GM12872 (cell line): ENCODE measurements around the gene ZNF726.

Experiments used
- TF ChIP-seq, protein P1 (sequence below): IDR thresholded peaks from 3 replicates; pipeline ENCODE4 v1.5.1; 2011; ENCODE audit warnings: low read depth, mild to moderate bottlenecking, low read length, moderate library complexity; ENCODE audit not compliant: insufficient read depth

Gene ZNF726

DNA sequence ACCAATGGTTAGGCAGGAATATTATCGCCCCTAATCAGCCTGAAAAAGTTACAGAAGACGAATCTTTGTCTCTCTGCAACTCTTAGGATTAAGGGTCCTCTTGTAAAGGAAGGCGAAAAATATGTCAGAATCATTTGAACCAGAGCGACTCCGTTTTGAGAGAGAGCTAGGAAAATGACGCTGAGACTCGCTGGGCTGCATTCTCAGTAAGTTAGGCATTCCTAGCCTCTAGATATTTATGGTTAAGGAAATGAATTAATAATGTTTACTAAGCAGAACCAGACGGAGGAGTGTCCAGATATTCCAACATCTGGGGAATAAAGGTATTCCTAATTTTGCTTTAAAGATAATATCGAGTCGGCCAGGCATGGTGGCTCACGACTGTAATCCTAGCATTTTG, 755 bp upstream of the ZNF726 start:
- TF ChIP-seq, protein P1, sequence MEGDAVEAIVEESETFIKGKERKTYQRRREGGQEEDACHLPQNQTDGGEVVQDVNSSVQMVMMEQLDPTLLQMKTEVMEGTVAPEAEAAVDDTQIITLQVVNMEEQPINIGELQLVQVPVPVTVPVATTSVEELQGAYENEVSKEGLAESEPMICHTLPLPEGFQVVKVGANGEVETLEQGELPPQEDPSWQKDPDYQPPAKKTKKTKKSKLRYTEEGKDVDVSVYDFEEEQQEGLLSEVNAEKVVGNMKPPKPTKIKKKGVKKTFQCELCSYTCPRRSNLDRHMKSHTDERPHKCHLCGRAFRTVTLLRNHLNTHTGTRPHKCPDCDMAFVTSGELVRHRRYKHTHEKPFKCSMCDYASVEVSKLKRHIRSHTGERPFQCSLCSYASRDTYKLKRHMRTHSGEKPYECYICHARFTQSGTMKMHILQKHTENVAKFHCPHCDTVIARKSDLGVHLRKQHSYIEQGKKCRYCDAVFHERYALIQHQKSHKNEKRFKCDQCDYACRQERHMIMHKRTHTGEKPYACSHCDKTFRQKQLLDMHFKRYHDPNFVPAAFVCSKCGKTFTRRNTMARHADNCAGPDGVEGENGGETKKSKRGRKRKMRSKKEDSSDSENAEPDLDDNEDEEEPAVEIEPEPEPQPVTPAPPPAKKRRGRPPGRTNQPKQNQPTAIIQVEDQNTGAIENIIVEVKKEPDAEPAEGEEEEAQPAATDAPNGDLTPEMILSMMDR = no peak

DNA sequence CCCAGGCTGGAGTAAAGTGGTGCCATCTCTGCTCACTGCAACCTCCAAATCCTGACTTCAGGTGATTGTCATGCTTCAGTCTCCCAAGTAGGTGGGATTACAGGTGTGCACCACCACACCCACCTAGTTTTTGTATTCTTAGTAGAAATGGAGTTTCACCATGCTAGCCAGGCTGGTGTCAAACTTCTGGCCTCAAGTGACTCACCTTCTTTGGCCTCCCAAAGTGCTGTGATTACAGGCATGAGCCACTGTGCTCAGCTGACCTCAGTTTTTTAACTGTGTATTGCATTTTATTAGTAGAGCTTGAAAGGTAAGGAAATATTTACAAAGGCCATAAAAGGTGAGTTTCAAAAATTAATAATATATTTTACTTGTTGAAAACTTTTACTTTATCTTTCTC, 2.3 kb downstream of the ZNF726 start:
- TF ChIP-seq, protein P1 = no peak

DNA sequence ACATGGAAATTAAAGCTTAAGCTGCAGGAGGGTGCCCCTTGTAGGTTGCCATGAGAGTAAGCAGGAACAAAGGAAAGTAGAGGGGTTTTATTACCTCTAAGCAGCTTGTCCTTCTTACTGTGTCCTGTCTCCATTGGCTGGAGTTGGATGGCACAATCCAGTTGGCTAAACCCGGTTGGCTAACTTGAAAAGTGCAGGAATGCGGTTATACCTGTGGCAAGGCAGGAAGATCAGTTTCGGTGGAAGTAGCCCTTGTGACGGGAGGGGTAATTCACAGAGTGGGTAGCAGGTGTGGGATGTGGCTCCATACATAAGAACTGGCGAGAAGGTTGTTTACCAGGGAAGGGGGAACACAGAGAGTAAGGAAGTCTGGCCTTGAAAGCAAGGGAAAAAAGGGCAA, 3.2 kb downstream of the ZNF726 start:
- TF ChIP-seq, protein P1 = no peak

DNA sequence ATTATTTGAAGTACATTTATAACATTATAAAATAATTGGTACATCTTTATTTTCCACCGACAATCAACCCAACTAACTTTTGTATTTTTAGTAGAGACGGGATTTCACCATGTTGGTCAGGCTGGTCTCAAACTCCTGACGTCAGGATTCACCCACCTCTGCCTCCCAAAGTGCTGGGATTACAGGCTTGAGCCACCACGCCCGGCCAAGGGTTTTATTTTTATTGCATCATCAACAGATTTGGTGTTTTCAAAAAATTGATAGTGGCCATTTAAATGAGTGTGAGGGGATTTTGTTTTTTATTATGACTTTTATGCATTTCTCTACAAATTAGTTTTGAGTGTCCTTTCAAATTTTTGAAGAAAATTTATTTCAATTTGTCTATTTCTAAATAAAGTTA, 10.6 kb downstream of the ZNF726 start:
- TF ChIP-seq, protein P1 = no peak

DNA sequence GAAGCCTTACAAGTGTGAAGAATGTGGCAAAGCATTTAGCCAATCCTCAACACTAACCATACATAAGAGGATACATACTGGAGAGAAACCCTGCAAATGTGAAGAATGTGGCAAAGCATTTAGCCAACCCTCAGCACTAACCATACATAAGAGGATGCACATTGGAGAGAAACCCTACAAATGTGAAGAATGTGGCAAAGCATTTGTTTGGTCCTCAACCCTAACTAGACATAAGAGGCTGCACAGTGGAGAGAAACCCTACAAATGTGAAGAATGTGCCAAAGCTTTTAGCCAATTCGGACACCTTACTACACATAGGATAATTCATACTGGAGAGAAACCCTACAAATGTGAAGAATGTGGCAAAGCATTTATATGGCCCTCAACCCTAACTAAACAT, 18.2 kb downstream of the ZNF726 start:
- TF ChIP-seq, protein P1 = no peak

DNA sequence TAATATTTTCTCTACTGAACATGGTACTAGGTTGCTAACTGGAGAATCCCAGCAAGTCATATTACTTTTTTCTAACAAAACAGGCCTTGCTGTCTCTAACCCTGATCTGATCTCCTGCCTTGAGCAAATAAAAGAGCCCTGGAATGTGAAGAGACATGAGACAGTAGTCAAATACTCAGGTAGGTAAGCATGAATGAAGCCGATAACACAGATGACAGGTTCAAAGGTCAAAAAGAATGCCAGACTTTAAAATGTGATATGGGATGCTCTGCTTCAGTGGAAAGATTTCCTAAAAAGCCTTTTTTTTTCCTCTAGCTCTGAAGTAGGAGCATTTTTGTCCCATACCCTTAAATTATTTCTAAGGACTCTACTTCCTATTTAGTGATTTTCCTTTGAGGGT, 28.7 kb downstream of the ZNF726 start:
- TF ChIP-seq, protein P1 = no peak

DNA sequence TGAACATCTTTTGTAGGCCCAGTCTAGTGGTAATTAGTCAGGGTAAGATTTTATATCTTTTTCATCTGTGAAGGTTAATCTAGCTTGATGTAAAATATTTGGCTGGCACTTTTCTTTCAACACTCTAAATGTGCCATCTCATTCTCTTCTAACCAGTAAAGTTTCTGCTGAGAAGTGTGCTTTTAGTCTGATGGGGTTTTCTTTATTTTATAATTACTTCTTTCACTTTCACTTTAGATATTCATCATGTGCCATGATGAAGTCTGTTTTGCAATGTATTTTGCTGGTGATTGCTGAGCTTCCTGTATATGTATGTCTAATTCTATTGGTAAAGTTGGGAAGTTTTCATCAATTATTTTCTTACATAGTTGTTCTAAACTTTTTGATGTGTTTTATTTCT, 31.9 kb downstream of the ZNF726 start:
- TF ChIP-seq, protein P1 = no peak

DNA sequence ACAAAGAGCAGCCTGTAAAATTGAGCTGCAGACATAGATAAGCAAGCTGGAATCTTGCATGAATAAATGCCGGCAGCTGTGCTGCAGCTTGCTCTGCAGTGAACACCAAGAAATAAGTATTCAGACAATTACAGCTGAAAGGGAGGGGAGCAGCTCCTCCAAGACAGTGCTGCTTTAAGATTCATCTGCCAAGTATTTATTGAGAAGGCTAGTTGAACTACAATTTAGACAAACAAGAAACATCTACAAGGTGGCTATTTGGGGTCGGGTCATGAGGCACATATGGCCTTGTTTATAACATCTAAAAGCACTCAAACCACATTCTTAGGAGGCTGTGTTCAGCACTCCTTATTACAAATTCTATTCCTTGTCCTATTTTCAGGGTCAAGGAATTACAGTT, 34.9 kb downstream of the ZNF726 start:
- TF ChIP-seq, protein P1 = no peak
